SK-N-SH treated with all-trans-retinoic acid at 6 μM for 48 hours (cell line): ENCODE measurements around the gene LAPTM5.

Experiments used
- ATAC-seq: fragments of 200-7000 bp; cut with Tn5 transposase; 3 replicates; pipeline ENCODE4 v1.9.1; 2020; ENCODE audit warnings: mild to moderate bottlenecking, moderate library complexity
- CSDC2 ChIP-seq: fragments of 250-450 bp; sonication (Bioruptor Pico); IDR thresholded peaks from 2 replicates; pipeline ENCODE4 v1.5.0; 2020; ENCODE audit warnings: mild to moderate bottlenecking, moderate library complexity
- PPARA ChIP-seq: fragments of 250-450 bp; sonication (Bioruptor Pico); IDR thresholded peaks from 2 replicates; pipeline ENCODE4 v1.5.0; 2020; ENCODE audit warnings: mild to moderate bottlenecking, borderline replicate concordance
- RARB ChIP-seq: fragments of 250-450 bp; sonication (Bioruptor Pico); IDR thresholded peaks from 2 replicates; pipeline ENCODE4 v1.8.0; 2021; ENCODE audit warnings: mild to moderate bottlenecking, moderate library complexity
- SNAI2 ChIP-seq: fragments of 250-450 bp; sonication (Bioruptor Pico); IDR thresholded peaks from 2 replicates; pipeline ENCODE4 v1.5.0; 2020; ENCODE audit warnings: mild to moderate bottlenecking, moderate library complexity
- TCF4 ChIP-seq: fragments of 250-450 bp; sonication (Bioruptor Pico); IDR thresholded peaks from 2 replicates; pipeline ENCODE4 v1.8.0; 2021; ENCODE audit warnings: mild to moderate bottlenecking, moderate library complexity, borderline replicate concordance
- ZC3H10 ChIP-seq: fragments of 250-450 bp; sonication (Bioruptor Pico); IDR thresholded peaks from 2 replicates; pipeline ENCODE4 v1.5.1; 2021; ENCODE audit warnings: mild to moderate bottlenecking, moderate library complexity
- ZFP30 ChIP-seq: fragments of 450-650 bp; formaldehyde crosslinking; IDR thresholded peaks from 2 replicates; pipeline ENCODE4 v1.5.0; 2022; ENCODE audit warnings: mild to moderate bottlenecking, moderate library complexity
- ZNF565 ChIP-seq: fragments of 450-650 bp; formaldehyde crosslinking; conservative IDR thresholded peaks from 2 replicates; pipeline ENCODE4 v1.5.0; 2020; ENCODE audit warnings: low read depth, mild to moderate bottlenecking, moderate library complexity
- ZNF8 ChIP-seq: fragments of 450-650 bp; formaldehyde crosslinking; IDR thresholded peaks from 2 replicates; pipeline ENCODE4 v1.5.0; 2020; ENCODE audit warnings: mild to moderate bottlenecking, moderate library complexity
- TF ChIP-seq, protein P1 (sequence below): fragments of 250-450 bp; sonication (Bioruptor Pico); IDR thresholded peaks from 2 replicates; pipeline ENCODE4 v1.5.0; 2020; ENCODE audit warnings: mild to moderate bottlenecking, moderate library complexity
- TF ChIP-seq, protein P2 (sequence below): fragments of 250-450 bp; sonication (Bioruptor Pico); IDR thresholded peaks from 2 replicates; pipeline ENCODE4 v1.5.1; 2021; ENCODE audit warnings: mild to moderate bottlenecking, moderate library complexity
- TF ChIP-seq, protein P3 (sequence below): fragments of 250-450 bp; sonication (Bioruptor Pico); IDR thresholded peaks from 2 replicates; pipeline ENCODE4 v1.5.1; 2020; ENCODE audit warnings: low read depth, mild to moderate bottlenecking, moderate library complexity
- TF ChIP-seq, protein P4 (sequence below): fragments of 250-450 bp; sonication (Bioruptor Pico); IDR thresholded peaks from 2 replicates; pipeline ENCODE4 v1.8.0; 2020; ENCODE audit warnings: mild to moderate bottlenecking, moderate library complexity, borderline replicate concordance

Gene LAPTM5

DNA sequence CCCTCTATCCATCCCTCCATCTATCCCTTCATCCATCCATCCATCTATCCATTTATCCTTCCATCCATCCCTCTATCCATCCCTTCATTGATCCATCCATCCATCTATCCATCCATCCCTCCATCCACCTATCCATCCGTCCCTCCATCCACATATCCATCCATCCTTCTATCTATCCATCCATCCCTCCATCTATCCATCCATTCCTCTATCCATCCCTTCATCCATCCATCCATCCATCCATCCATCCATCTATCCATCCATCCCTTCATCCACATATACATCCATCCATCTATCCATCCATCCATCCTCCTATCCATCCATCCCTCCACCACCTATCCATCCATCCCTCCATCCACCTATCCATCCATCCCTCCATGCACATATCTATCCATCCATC lies 57.8 kb downstream of the LAPTM5 start:
- no peak for ATAC-seq

DNA sequence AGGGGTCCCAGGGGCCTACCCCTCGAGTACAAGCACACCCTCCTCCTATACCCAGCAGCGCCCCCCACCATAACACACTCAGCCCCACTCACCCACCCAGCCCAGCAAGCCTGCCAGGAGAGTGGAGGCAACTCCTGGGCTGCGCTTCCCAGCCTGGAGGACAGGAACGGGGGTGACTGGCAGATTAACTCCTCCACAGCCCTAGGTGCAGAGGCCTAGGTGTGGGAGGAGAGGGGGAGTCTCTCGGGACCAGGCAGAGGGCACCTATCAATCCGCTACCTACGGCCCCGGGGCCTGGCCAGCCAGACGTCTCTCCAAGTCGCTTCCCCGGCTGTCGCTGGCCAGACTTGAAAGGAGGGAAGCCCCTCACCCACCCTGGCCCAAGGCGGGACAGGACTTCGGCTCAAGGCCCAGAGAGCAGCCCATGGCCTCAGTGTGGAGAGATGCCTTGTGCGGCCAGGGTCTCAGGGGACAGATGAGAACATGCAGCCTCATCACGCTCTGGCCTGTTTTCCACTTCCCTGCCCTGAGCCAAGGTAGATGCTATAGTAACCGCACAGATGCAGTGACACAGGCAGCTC lies 59.1 kb downstream of the LAPTM5 start:
- ATAC-seq, result no peak
- TF ChIP-seq TCF4, result no peak
- no peak for TF ChIP-seq ZFP30 (CRISPR knock-in tag)
- TF ChIP-seq RARB (CRISPR knock-in tag), result no peak
- TF ChIP-seq, protein P1, sequence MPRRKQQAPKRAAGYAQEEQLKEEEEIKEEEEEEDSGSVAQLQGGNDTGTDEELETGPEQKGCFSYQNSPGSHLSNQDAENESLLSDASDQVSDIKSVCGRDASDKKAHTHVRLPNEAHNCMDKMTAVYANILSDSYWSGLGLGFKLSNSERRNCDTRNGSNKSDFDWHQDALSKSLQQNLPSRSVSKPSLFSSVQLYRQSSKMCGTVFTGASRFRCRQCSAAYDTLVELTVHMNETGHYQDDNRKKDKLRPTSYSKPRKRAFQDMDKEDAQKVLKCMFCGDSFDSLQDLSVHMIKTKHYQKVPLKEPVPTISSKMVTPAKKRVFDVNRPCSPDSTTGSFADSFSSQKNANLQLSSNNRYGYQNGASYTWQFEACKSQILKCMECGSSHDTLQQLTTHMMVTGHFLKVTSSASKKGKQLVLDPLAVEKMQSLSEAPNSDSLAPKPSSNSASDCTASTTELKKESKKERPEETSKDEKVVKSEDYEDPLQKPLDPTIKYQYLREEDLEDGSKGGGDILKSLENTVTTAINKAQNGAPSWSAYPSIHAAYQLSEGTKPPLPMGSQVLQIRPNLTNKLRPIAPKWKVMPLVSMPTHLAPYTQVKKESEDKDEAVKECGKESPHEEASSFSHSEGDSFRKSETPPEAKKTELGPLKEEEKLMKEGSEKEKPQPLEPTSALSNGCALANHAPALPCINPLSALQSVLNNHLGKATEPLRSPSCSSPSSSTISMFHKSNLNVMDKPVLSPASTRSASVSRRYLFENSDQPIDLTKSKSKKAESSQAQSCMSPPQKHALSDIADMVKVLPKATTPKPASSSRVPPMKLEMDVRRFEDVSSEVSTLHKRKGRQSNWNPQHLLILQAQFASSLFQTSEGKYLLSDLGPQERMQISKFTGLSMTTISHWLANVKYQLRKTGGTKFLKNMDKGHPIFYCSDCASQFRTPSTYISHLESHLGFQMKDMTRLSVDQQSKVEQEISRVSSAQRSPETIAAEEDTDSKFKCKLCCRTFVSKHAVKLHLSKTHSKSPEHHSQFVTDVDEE (CRISPR knock-in tag), result no peak
- no peak for TF ChIP-seq ZC3H10
- no peak for TF ChIP-seq SNAI2 (CRISPR knock-in tag)
- TF ChIP-seq, protein P2, sequence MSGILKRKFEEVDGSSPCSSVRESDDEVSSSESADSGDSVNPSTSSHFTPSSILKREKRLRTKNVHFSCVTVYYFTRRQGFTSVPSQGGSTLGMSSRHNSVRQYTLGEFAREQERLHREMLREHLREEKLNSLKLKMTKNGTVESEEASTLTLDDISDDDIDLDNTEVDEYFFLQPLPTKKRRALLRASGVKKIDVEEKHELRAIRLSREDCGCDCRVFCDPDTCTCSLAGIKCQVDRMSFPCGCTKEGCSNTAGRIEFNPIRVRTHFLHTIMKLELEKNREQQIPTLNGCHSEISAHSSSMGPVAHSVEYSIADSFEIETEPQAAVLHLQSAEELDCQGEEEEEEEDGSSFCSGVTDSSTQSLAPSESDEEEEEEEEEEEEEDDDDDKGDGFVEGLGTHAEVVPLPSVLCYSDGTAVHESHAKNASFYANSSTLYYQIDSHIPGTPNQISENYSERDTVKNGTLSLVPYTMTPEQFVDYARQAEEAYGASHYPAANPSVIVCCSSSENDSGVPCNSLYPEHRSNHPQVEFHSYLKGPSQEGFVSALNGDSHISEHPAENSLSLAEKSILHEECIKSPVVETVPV (CRISPR knock-in tag), result no peak
- no peak for TF ChIP-seq PPARA (CRISPR knock-in tag)
- TF ChIP-seq, protein P3, sequence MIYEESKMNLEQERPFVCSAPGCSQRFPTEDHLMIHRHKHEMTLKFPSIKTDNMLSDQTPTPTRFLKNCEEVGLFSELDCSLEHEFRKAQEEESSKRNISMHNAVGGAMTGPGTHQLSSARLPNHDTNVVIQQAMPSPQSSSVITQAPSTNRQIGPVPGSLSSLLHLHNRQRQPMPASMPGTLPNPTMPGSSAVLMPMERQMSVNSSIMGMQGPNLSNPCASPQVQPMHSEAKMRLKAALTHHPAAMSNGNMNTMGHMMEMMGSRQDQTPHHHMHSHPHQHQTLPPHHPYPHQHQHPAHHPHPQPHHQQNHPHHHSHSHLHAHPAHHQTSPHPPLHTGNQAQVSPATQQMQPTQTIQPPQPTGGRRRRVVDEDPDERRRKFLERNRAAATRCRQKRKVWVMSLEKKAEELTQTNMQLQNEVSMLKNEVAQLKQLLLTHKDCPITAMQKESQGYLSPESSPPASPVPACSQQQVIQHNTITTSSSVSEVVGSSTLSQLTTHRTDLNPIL (CRISPR knock-in tag), result no peak
- no peak for TF ChIP-seq CSDC2 (CRISPR knock-in tag)

More for the DNA sequence above, 57.8 kb downstream of the LAPTM5 start:
- TF ChIP-seq ZC3H10, result no peak
- TF ChIP-seq ZNF8, result no peak
- no peak for TF ChIP-seq ZNF565 (CRISPR knock-in tag)
- TF ChIP-seq, protein P2 (CRISPR knock-in tag), result no peak
- TF ChIP-seq PPARA (CRISPR knock-in tag), result no peak
- TF ChIP-seq, protein P3 (CRISPR knock-in tag), result no peak
- TF ChIP-seq, protein P4, sequence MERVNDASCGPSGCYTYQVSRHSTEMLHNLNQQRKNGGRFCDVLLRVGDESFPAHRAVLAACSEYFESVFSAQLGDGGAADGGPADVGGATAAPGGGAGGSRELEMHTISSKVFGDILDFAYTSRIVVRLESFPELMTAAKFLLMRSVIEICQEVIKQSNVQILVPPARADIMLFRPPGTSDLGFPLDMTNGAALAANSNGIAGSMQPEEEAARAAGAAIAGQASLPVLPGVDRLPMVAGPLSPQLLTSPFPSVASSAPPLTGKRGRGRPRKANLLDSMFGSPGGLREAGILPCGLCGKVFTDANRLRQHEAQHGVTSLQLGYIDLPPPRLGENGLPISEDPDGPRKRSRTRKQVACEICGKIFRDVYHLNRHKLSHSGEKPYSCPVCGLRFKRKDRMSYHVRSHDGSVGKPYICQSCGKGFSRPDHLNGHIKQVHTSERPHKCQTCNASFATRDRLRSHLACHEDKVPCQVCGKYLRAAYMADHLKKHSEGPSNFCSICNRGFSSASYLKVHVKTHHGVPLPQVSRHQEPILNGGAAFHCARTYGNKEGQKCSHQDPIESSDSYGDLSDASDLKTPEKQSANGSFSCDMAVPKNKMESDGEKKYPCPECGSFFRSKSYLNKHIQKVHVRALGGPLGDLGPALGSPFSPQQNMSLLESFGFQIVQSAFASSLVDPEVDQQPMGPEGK (CRISPR knock-in tag), result no peak
- TF ChIP-seq, protein P1 (CRISPR knock-in tag), result no peak
- TF ChIP-seq TCF4, result no peak
